Measurements from ENCODE around the gene SIRT2.

The SIRT2 gene

GRCh38 chr19:38899447-38900201 lies at the start of gene SIRT2, which contains the start of gene NFKBIB:
SIRT2 (minus strand) TSS chr19:38899618; CDS start chr19:38899521, 97 bp downstream.
NFKBIB (plus strand) TSS chr19:38899969; CDS start chr19:38900033, 64 bp downstream.
- H3K27ac ChIP-seq: peak within 1 kb of the TSS; percentile 70
- no peak for TF ChIP-seq CTCF (conservative IDR thresholded peaks at IDR 0.05)

GRCh38 chr19:38946229-38947010 lies 47.0 kb upstream of the SIRT2 start:
- TF ChIP-seq CTCF (conservative IDR thresholded peaks at IDR 0.05): no peak
- no peak overlapping the region for H3K27ac ChIP-seq

- TF ChIP-seq CTCF (conservative IDR thresholded peaks at IDR 0.05): no peak
- H3K27ac ChIP-seq: no peak overlapping the region
Measured at GRCh38 chr19:38945562-38946228, 46.3 kb upstream of the SIRT2 start.

- no peak for TF ChIP-seq CTCF (conservative IDR thresholded peaks at IDR 0.05)
- H3K27ac ChIP-seq: no peak overlapping the region
Measured at GRCh38 chr19:38944981-38945506, 45.6 kb upstream of the SIRT2 start.

- TF ChIP-seq CTCF (conservative IDR thresholded peaks at IDR 0.05): no peak
- no peak overlapping the region for H3K27ac ChIP-seq
Measured at GRCh38 chr19:38942471-38943181, 43.2 kb upstream of the SIRT2 start.

- no peak for TF ChIP-seq CTCF (conservative IDR thresholded peaks at IDR 0.05)
Measured at GRCh38 chr19:38941979-38942378, 42.6 kb upstream of the SIRT2 start.

GRCh38 chr19:38941466-38941865 lies 42.0 kb upstream of the SIRT2 start:
- peak overlapping the region; percentile 75; the same call in 1 of the 2 replicates for H3K27ac ChIP-seq

More at GRCh38 chr19:38941979-38942378, 42.6 kb upstream of the SIRT2 start:
- peak overlapping the region; percentile 75; the same call in 1 of the 2 replicates for H3K27ac ChIP-seq

Data from VCaP (cell line).